ENCODE measurements around the gene ALDH5A1.

Gene ALDH5A1

DNA sequence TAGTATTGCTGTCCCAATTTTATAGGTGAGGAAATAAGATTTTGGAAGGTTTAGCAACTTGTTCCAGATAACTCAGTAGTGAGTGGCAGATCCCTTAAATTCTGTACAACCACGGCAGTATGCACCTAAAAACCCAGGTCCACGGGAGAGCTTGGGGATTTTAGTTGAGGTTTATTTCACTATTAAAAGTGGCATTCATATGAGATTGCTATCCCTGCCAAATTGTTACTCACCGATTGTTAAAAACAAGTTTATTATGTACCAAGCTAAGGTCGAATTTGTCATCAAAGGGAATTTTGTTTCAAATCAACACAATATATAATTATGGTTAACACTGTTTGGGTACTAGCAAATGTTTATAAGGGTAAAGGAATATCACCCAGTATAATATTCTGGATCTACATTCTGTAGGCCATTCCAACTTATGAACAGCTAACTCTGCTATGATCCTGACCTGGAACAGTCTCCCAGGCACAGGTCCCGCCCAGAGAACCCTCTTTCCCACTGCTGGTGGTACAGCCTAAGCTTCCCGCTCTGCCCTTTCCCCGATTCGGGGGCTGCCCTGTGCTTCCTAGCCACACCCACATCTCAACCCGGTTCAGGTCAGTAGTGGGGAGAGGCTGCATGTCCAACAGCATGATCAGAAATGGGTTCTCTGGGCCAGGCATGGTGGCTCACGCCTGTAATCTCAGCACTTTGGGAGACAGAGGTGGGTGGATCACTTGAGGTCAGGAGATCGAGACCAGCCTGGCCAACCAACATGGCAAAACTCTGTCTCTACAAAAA, 30.3 kb upstream of the ALDH5A1 start:
- no peak for DNase-seq (ENCODE audit: extremely low spot score)
- TF ChIP-seq BHLHE40 (IDR thresholded peaks at IDR 0.05; ENCODE audit: borderline replicate concordance), result no peak
- TF ChIP-seq FOXA1 (IDR thresholded peaks at IDR 0.05), result no peak
- TF ChIP-seq ARNT (IDR thresholded peaks at IDR 0.05), result no peak
- ChIA-PET POLR2A (no interaction called here), CTCF (interaction anchor here (0.6 kb wide), 1 partner anchor 362 kb away, joined by 3 read pairs; no protein-coding TSS in a partner anchor)

DNA sequence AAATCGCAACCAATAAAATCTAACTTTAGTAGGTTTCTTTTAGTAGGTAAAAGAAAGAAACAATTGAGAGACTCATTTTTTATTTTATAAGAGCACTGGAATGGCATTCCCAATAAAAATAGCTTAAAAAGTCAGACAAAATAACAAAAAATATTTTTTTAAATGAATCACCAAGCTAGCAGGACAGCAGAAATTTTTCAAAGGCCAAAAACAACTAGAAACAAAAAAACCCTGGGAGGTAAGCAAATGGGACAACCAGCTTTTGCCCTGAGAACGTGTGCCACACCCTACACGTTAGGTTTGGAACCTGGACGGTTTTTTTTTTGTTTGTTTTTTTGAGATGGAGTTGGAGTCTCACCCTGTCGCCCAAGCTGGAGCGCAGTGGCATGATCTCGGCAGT, 25.0 kb upstream of the ALDH5A1 start:
- ChIA-PET POLR2A (no interaction called here), CTCF (no interaction called here)
- TF ChIP-seq, protein P1, sequence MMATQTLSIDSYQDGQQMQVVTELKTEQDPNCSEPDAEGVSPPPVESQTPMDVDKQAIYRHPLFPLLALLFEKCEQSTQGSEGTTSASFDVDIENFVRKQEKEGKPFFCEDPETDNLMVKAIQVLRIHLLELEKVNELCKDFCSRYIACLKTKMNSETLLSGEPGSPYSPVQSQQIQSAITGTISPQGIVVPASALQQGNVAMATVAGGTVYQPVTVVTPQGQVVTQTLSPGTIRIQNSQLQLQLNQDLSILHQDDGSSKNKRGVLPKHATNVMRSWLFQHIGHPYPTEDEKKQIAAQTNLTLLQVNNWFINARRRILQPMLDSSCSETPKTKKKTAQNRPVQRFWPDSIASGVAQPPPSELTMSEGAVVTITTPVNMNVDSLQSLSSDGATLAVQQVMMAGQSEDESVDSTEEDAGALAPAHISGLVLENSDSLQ (IDR thresholded peaks at IDR 0.05), result no peak
- no peak for TF ChIP-seq SP1 (IDR thresholded peaks at IDR 0.05)
- TF ChIP-seq ARNT (IDR thresholded peaks at IDR 0.05), result no peak
- TF ChIP-seq CTBP1 (IDR thresholded peaks at IDR 0.05; ENCODE audit: borderline replicate concordance), result no peak
- TF ChIP-seq ZNF384 (IDR thresholded peaks at IDR 0.05), result no peak
- no peak for TF ChIP-seq LEF1 (IDR thresholded peaks at IDR 0.05; ENCODE audit: borderline replicate concordance)
- no peak for DNase-seq (ENCODE audit: extremely low spot score)

DNA sequence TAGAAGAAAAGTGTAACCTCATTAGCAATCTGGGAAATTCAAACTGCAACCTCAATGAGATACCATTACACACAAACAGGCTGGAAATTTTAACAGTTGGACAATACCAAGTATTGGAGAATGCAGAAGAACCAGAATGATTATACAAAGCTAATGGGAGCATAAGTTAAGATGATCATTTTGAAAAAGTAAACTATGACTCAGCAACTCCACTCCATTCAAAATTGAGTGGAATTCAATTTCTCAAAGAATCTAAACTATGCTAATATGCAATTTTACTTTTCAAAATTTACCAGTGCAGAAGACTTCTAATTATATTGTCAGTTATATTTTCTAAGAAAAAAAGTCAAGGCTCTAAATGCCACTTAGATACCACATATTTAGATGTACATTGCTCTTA, 22.6 kb upstream of the ALDH5A1 start:
- POLR2A ChIA-PET, result interaction anchor here (0.8 kb wide), 1 partner anchor 24 kb away, joined by 3 read pairs; no protein-coding TSS in a partner anchor
- CTCF ChIA-PET, result no interaction called here
- TF ChIP-seq ARNT (IDR thresholded peaks at IDR 0.05), result no peak
- TF ChIP-seq TARDBP (IDR thresholded peaks at IDR 0.05), result no peak
- TF ChIP-seq SP1 (IDR thresholded peaks at IDR 0.05), result no peak
- no peak for TF ChIP-seq ELF4 (IDR thresholded peaks at IDR 0.05)
- no peak for TF ChIP-seq ZNF384 (IDR thresholded peaks at IDR 0.05)
- no peak for TF ChIP-seq LEF1 (IDR thresholded peaks at IDR 0.05; ENCODE audit: borderline replicate concordance)
- no peak for TF ChIP-seq BHLHE40 (IDR thresholded peaks at IDR 0.05; ENCODE audit: borderline replicate concordance)
- TF ChIP-seq L3MBTL2 (conservative IDR thresholded peaks at IDR 0.05), result no peak
- no peak for TF ChIP-seq FOXA1 (IDR thresholded peaks at IDR 0.05)
- no peak for TF ChIP-seq SUZ12 (IDR thresholded peaks at IDR 0.05)
- TF ChIP-seq, protein P1 (IDR thresholded peaks at IDR 0.05), result no peak
- TF ChIP-seq HDGF (IDR thresholded peaks at IDR 0.05; ENCODE audit: borderline replicate concordance), result no peak
- TF ChIP-seq CTBP1 (IDR thresholded peaks at IDR 0.05; ENCODE audit: borderline replicate concordance), result no peak
- no peak for TF ChIP-seq NFRKB (IDR thresholded peaks at IDR 0.05)
- no peak for TF ChIP-seq FOXK2 (IDR thresholded peaks at IDR 0.05)
- DNase-seq (ENCODE audit: extremely low spot score), result no peak

DNA sequence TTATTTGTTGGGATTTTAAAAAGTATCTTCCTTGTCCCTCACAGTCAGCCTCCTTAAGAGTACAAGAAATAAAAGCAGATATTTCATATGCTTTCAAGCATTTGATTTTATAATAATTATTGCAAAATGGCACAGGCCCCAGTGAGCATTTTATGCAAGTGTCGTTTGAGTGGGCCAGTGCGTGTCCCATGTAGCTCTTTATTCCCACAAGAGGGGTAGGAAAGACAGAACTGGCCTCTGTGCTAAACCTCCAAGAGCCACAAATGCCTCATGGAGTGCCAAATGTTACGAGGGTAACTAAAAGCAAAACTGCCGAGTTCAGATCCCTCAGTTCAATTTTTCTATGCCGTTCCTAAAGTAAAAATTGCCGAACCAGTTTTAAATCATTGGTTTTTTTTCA, 18.1 kb upstream of the ALDH5A1 start:
- no peak for DNase-seq (ENCODE audit: extremely low spot score)
- ChIA-PET POLR2A (no interaction called here), CTCF (no interaction called here)
- TF ChIP-seq CTBP1 (IDR thresholded peaks at IDR 0.05; ENCODE audit: borderline replicate concordance) (no peak), BHLHE40 (IDR thresholded peaks at IDR 0.05; ENCODE audit: borderline replicate concordance) (no peak), LEF1 (IDR thresholded peaks at IDR 0.05; ENCODE audit: borderline replicate concordance) (no peak), FOXA1 (IDR thresholded peaks at IDR 0.05) (no peak), ELF4 (IDR thresholded peaks at IDR 0.05) (no peak), SP1 (IDR thresholded peaks at IDR 0.05) (no peak), SUZ12 (IDR thresholded peaks at IDR 0.05) (no peak), L3MBTL2 (conservative IDR thresholded peaks at IDR 0.05) (no peak), FOXK2 (IDR thresholded peaks at IDR 0.05) (no peak), HDGF (IDR thresholded peaks at IDR 0.05; ENCODE audit: borderline replicate concordance) (no peak)
- TF ChIP-seq, protein P1 (IDR thresholded peaks at IDR 0.05), result no peak

DNA sequence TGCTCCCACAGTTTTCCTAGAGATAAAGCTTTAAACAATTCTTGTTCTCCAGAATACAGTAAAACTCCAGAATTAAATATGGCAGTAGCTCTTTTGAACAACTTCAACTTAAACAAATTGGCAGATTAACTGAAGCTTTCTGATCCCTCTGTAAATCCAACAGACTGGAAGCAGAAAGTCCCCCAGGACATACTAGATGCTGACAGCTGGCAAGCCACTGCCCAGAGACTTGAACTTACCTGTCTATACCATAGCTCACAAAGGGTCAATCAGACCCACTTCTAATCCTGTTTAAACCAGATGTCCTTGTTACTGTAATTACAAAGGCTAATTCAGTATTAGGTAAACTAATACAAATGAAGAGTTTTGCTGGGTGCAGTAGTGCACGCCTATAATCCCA, 17.7 kb upstream of the ALDH5A1 start:
- POLR2A ChIA-PET, result no interaction called here
- TF ChIP-seq L3MBTL2 (conservative IDR thresholded peaks at IDR 0.05), result no peak
- DNase-seq (ENCODE audit: extremely low spot score), result no peak
- CTCF ChIA-PET, result no interaction called here

DNA sequence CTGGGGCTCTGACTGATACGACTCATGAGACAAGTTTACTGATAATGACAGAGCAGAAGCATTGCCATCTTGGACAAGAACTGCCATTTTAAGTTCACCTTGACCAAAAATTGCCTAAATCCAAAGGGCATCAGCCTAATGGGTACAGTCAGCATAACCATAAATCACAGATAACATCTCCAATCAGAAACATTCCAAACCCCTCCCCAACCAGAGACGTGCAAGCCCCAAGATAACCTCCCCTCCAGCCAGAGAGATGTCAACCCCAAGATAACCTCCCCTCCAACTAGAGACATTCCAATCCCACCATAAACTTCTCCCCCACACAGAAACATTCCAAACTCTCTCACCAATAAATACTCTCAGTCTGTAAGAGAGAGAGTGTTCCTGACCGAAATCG, 15.9 kb upstream of the ALDH5A1 start:
- TF ChIP-seq, protein P1 (IDR thresholded peaks at IDR 0.05), result 0 out of 2 replicates have a peak, but pooled peaks have one; percentile 43
- no peak for TF ChIP-seq FOXA1 (IDR thresholded peaks at IDR 0.05)
- DNase-seq (ENCODE audit: extremely low spot score), result no peak
- ChIA-PET POLR2A (no interaction called here), CTCF (interaction anchor here (1.2 kb wide), 1 partner anchor 15 kb away, joined by 3 read pairs; no protein-coding TSS in a partner anchor)

DNA sequence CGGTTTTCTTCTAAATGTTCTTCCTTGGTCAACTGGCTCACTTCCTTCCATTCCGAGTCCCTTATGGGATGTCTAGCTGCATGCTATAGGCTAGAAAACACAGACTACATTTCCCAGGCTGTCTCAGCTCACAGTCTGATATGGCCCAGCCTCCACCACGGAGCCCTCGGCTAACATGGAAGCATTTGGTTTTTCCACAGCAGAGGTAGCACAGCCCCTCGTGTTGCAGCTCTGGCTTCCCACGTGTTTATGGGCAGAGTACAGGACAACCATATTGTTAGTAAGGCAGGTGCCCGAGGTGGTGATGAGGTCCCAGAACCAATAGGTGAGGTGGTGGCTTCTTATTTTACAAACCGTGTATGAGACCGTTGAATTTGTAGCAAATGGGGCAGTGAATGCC, 14.1 kb upstream of the ALDH5A1 start:
- TF ChIP-seq L3MBTL2 (conservative IDR thresholded peaks at IDR 0.05) (no peak), FOXM1 (IDR thresholded peaks at IDR 0.05; ENCODE audit: borderline replicate concordance) (no peak), ELF4 (IDR thresholded peaks at IDR 0.05) (no peak), FOXA1 (IDR thresholded peaks at IDR 0.05) (no peak), SP1 (IDR thresholded peaks at IDR 0.05) (no peak), ZNF384 (IDR thresholded peaks at IDR 0.05) (no peak), CTBP1 (IDR thresholded peaks at IDR 0.05; ENCODE audit: borderline replicate concordance) (no peak), HDGF (IDR thresholded peaks at IDR 0.05; ENCODE audit: borderline replicate concordance) (no peak), FOXK2 (IDR thresholded peaks at IDR 0.05) (no peak), BHLHE40 (IDR thresholded peaks at IDR 0.05; ENCODE audit: borderline replicate concordance) (no peak), TARDBP (IDR thresholded peaks at IDR 0.05) (no peak), NFRKB (IDR thresholded peaks at IDR 0.05) (no peak), LEF1 (IDR thresholded peaks at IDR 0.05; ENCODE audit: borderline replicate concordance) (no peak)
- TF ChIP-seq, protein P1 (IDR thresholded peaks at IDR 0.05), result no peak
- DNase-seq (ENCODE audit: extremely low spot score), result no peak
- POLR2A ChIA-PET, result no interaction called here
- CTCF ChIA-PET, result no interaction called here
